ENCODE results near the gene AGGF1.

The AGGF1 gene, protein sequence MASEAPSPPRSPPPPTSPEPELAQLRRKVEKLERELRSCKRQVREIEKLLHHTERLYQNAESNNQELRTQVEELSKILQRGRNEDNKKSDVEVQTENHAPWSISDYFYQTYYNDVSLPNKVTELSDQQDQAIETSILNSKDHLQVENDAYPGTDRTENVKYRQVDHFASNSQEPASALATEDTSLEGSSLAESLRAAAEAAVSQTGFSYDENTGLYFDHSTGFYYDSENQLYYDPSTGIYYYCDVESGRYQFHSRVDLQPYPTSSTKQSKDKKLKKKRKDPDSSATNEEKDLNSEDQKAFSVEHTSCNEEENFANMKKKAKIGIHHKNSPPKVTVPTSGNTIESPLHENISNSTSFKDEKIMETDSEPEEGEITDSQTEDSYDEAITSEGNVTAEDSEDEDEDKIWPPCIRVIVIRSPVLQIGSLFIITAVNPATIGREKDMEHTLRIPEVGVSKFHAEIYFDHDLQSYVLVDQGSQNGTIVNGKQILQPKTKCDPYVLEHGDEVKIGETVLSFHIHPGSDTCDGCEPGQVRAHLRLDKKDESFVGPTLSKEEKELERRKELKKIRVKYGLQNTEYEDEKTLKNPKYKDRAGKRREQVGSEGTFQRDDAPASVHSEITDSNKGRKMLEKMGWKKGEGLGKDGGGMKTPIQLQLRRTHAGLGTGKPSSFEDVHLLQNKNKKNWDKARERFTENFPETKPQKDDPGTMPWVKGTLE

DNA sequence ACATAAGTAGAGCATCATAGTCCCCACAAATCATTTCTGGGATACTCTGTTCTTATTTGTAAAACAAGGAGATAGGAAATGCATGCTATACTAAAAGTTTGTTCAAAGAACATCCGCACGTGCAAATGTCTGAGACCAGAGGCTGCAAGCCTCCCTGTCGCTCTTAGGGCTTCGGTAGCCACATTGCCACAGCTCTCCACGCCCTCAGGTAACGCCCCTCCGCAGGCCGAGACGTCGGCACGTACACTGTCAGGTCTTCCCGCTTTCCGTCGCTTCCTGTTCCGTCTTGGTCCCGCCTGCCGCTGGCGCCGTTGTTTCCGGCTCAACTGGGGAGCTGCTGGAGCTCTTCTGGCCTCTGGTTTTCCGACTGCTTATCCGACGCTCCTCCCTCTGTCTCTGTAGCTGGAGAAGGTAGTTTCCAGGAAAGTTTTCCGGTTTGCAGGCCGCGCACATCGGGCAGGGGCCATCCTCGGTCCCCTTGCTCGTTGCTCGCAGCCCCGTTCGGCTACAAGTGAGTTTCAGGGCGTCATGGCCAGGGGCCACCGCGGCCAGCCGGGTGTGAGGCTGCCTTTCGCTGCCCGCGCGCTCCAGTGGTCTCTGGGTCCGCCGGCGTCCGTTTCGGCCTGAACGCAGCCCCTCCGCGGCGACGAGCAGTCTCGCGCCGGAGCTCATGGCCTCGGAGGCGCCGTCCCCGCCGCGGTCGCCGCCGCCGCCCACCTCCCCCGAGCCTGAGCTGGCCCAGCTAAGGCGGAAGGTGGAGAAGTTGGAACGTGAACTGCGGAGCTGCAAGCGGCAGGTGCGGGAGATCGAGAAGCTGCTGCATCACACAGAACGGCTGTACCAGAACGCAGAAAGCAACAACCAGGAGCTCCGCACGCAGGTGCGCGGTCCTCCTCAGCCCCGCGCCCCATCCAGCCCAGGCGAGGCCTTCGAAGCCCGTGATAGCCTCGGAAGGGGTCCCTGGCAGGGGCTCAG, at the start of gene AGGF1:
Gene AGGF1 (plus strand): TSS at position 308 of the 975 bp plus-strand sequence. CDS start 363 bp downstream, at position 671.
- H3K4me3 ChIP-seq (ENCODE audit: low read depth, low read length): peak within 1 kb of the TSS; percentile 93
- H3K27ac ChIP-seq: peak within 1 kb of the TSS; percentile 80
- in situ Hi-C loops (cut with HindIII; ENCODE audit: low pct_ligation_motif_present, low sequenced_read_pairs): no loop called here
- peaks cover under 1% of the 10 kb centered on the region for H3K36me3 ChIP-seq (replicated peaks)
- TF ChIP-seq, protein P1, sequence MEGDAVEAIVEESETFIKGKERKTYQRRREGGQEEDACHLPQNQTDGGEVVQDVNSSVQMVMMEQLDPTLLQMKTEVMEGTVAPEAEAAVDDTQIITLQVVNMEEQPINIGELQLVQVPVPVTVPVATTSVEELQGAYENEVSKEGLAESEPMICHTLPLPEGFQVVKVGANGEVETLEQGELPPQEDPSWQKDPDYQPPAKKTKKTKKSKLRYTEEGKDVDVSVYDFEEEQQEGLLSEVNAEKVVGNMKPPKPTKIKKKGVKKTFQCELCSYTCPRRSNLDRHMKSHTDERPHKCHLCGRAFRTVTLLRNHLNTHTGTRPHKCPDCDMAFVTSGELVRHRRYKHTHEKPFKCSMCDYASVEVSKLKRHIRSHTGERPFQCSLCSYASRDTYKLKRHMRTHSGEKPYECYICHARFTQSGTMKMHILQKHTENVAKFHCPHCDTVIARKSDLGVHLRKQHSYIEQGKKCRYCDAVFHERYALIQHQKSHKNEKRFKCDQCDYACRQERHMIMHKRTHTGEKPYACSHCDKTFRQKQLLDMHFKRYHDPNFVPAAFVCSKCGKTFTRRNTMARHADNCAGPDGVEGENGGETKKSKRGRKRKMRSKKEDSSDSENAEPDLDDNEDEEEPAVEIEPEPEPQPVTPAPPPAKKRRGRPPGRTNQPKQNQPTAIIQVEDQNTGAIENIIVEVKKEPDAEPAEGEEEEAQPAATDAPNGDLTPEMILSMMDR (IDR thresholded peaks at IDR 0.05; ENCODE audit: low read depth, low read length, missing control alignments): no peak
- no peaks in the 10 kb centered on the region for H3K27me3 ChIP-seq (replicated peaks)
- DNase-seq: peak; percentile 91

DNA sequence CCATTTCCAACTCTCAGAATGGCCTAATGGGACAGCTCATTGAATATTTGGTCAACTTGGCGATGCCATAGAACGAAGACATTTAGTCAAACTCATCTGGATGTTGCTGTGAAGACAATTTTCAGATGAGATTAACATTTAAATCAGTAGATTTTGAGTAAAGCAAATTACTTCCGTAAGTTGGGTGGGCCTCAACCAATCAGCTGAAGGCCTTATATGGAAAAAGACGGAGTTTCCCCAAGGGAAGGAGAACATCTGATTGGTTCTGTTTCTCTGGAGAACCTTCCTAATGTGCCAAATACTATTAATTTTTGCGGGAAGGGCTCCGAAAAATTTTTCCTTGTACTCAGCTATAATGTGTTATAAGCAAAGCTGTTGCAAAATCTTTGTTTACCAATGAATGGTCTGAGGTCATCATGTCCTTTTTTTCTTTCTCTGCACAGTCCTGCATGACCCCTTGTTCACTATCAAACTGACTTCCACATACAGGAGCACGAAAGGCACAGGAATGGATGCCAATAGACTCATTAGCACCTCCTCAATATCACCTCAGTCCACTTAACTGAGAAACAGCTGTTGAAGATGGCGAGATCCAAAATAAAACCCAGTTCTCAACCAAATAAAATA, 49.6 kb upstream of the AGGF1 start:
- DNase-seq: no peak
- no peaks in the 10 kb centered on the region for H3K27me3 ChIP-seq (replicated peaks)
- TF ChIP-seq, protein P1 (IDR thresholded peaks at IDR 0.05; ENCODE audit: low read depth, low read length, missing control alignments): no peak
- in situ Hi-C loops (cut with HindIII; ENCODE audit: low pct_ligation_motif_present, low sequenced_read_pairs): no loop called here
- H3K36me3 ChIP-seq (replicated peaks): no peaks in the 10 kb centered on the region
- no peak overlapping the region for H3K27ac ChIP-seq
- H3K4me3 ChIP-seq (ENCODE audit: low read depth, low read length): no peak overlapping the region

DNA sequence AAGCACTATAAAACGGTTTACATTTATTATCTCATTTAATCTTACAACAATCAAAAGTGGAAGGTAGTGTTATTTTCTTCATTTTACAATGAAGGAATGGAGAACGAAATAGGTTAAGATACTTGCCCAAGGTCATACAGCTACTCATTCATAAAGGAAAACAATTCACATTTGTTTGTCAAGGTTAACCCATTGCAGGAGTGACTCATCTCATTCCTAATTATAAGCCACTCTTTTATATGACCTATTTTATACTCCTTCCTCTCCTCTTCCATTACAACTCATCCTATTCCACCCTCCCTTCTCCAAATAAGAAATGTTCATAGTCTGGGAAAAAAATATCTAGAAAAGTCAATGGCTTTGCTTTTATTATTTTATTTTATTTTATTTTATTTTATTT, 47.8 kb upstream of the AGGF1 start:
- no peaks in the 10 kb centered on the region for H3K27me3 ChIP-seq (replicated peaks)
- H3K27ac ChIP-seq: no peak overlapping the region
- TF ChIP-seq, protein P1 (IDR thresholded peaks at IDR 0.05; ENCODE audit: low read depth, low read length, missing control alignments): no peak
- no peak for DNase-seq
- H3K36me3 ChIP-seq (replicated peaks): no peaks in the 10 kb centered on the region
- no peak overlapping the region for H3K4me3 ChIP-seq (ENCODE audit: low read depth, low read length)
- in situ Hi-C loops (cut with HindIII; ENCODE audit: low pct_ligation_motif_present, low sequenced_read_pairs): no loop called here

DNA sequence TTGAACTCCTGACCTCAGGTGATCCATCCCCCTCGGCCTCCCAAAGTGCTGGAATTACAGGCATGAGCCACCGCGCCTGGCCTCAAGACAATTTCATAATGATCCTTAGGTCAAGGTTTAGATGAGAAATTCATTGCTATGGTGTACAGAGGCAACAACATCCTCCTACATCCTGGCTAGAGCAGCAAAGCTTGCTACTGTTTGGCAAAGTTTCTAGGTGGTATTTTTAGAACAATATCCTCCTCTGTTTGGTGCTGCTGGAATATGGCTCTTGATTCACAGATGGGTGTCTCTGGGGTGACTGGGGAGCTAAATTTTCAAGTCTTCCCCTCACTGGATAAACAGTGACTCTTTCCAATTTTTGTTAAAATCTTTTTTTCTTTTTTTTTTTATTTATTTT, 46.7 kb upstream of the AGGF1 start:
- no peak for DNase-seq
- TF ChIP-seq, protein P1 (IDR thresholded peaks at IDR 0.05; ENCODE audit: low read depth, low read length, missing control alignments): no peak
- in situ Hi-C loops (cut with HindIII; ENCODE audit: low pct_ligation_motif_present, low sequenced_read_pairs): no loop called here
- H3K36me3 ChIP-seq (replicated peaks): no peaks in the 10 kb centered on the region
- H3K27ac ChIP-seq: no peak overlapping the region
- H3K4me3 ChIP-seq (ENCODE audit: low read depth, low read length): no peak overlapping the region
- no peaks in the 10 kb centered on the region for H3K27me3 ChIP-seq (replicated peaks)

DNA sequence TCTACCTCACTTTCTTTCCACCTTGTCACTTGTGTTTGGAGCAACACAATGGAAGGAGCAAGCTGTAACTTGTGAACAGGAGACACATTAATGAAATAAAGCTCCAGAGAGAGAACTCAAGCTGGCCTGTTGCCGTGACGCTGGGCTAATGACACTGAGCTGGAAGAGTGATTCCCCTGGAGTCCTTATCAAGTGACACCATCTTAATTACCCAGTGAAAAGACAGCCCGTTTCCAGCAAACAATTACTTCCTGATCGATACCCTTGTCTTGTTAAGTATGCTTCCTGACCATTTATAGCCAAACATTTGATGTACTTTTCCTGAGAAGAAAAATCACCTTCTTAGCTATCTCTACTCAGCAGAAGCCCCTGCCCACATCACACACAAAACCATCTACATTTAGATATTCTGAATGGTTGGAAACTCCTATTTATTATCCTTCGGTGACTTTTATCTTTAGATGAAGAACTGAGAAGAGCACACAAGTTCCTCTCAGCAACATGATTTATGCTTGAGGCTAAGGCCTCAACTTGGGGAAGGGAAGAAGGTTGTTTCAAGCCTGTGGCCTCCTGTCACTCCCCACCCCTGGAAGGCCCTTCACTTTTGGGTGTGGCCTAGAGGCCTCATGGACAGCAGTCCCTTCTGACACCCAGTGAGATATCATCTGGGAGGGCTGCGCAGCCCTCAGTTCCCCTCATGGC, 43.2 kb upstream of the AGGF1 start:
- H3K27me3 ChIP-seq (replicated peaks): no peaks in the 10 kb centered on the region
- in situ Hi-C loops (cut with HindIII; ENCODE audit: low pct_ligation_motif_present, low sequenced_read_pairs): no loop called here
- no peak overlapping the region for H3K27ac ChIP-seq
- H3K4me3 ChIP-seq (ENCODE audit: low read depth, low read length): no peak overlapping the region
- no peaks in the 10 kb centered on the region for H3K36me3 ChIP-seq (replicated peaks)
- TF ChIP-seq, protein P1 (IDR thresholded peaks at IDR 0.05; ENCODE audit: low read depth, low read length, missing control alignments): no peak
- no peak for DNase-seq

Data from brain microvascular endothelial cell (primary cell).